GM21786 (cell line): ENCODE measurements around the gene ADAM15.

Experiments used
- ATAC-seq: cut with Tn5 transposase; IDR thresholded peaks from one replicate; pipeline ENCODE4 v1.9.1; 2021; ENCODE audit not compliant: unreplicated experiment

Gene ADAM15

DNA sequence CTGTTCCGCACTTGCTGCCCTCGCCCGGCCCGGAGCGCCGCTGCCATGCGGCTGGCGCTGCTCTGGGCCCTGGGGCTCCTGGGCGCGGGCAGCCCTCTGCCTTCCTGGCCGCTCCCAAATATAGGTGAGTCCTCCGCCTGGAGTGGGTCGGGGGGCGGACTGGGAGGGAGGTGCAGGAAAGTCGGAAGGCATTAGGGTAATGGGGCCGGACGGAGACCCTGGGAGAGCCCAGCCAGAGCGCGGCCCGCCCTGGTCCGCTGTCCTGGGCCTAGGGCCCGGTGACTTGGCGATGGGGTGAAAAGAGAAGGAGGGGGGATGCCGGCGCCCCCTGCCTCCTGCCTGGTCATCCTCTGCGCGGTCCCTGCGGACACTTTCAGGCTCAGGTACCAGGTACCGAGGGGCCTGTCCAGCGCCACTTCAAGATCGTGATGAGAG lies 243 bp downstream of the ADAM15 start:
- no peak for ATAC-seq

- no peak for ATAC-seq
These were observed 772 bp downstream of the ADAM15 start for GRCh38 chr1:155051777-155052398.

GRCh38 chr1:155052439-155053395 lies 1.6 kb downstream of the ADAM15 start:
- ATAC-seq = no peak

DNA sequence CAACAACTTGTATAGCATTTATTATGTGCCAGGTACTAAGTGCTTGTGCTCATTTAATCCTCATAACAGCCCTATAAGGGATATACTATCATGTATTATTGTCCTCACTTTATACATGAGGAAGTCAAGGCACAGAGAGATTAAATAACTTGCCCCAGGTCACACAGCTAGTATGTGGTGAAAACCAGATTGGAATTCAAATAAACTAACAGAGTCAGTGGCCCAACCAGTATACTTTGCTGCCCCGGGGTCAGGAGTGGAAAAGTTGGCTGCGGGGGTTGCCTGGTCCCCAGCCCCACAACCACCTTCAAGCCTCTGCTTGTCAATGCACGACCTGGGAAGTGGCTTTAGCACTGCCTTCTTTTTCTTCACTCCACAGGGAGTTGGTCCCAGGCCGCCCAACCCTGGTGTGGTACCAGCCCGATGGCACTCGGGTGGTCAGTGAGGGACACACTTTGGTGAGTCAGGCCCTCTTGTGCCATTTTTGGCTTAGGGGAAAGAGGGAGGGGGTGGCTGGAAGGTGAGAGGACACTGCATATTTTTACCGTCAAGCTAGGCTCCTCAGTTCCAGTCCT lies 2.5 kb downstream of the ADAM15 start:
- no peak for ATAC-seq

- ATAC-seq = no peak
These were observed 6.0 kb downstream of the ADAM15 start for GRCh38 chr1:155057104-155057503.

DNA sequence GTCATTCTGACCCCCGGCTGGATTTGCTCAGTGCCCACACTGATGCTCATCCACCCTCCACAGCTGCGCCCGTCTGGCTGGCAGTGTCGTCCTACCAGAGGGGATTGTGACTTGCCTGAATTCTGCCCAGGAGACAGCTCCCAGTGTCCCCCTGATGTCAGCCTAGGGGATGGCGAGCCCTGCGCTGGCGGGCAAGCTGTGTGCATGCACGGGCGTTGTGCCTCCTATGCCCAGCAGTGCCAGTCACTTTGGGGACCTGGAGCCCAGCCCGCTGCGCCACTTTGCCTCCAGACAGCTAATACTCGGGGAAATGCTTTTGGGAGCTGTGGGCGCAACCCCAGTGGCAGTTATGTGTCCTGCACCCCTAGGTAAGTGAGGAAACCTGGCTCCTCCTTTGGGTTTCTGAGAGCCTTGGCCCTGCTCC lies 6.7 kb downstream of the ADAM15 start:
- no peak for ATAC-seq

DNA sequence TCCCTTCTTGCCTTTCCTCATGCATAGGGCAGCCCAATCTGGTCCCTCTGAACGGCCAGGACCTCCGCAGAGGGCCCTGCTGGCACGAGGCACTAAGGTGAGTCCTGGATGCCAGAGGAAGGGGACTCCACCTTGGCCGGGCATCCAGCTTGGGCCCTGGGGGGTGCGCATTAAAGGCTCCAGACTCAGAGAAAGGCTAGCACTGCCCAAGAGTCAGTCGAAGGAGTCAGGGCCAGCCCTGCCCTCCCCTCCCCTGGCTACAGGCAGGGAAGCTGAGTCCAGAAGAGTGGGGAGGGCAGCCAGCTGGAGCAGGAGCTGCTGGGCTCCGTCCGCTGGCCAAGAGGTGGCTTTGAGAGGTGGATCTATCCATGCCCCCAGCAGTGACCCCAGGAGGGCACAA lies 9.6 kb downstream of the ADAM15 start:
- no peak for ATAC-seq

DNA sequence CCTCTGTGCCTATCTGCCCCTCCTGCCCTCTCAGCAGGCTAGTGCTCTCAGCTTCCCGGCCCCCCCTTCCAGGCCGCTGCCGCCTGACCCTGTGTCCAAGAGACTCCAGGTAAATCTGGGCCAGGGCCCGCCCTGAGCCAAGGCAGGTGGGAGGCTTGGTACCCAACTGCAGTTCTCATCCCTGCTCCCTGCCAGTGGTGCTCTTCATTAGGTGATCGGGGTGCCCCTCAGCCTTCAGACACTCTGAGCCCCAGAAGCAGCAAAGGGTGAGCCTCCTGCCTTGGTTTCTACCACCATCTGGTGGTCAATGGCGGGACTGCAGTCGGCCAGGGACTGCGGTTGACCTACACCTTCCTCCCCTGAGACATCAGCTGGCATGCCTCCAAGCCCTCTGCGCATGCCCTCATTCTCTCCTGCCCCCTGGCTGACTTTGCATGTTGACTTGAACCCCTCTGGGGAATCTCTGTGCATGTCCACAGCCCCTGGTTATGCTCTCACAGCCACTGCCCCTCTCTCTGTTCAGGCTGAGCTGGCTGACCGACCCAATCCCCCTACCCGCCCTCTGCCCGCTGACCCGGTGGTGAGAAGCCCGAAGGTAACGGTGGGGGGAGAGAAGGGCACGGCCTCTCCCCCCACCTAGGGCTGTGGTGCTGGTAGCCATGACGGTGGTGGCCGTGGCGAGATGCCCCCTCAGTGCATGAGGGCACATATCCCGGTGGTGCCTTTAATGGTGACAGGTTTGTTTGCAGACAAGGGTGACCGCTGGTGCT lies 10.4 kb downstream of the ADAM15 start:
- no peak for ATAC-seq

DNA sequence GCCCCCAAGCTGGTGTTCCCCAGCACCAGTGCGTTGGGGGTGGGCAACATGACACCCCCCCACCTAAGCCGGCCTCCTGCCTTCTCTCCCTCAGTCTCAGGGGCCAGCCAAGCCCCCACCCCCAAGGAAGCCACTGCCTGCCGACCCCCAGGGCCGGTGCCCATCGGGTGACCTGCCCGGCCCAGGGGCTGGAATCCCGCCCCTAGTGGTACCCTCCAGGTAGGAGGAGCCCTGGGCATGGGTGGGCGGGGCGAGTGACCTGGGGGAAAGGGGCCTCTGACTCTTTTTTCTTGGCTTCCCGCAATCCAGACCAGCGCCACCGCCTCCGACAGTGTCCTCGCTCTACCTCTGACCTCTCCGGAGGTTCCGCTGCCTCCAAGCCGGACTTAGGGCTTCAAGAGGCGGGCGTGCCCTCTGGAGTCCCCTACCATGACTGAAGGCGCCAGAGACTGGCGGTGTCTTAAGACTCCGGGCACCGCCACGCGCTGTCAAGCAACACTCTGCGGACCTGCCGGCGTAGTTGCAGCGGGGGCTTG lies 11.1 kb downstream of the ADAM15 start:
- ATAC-seq = no peak

DNA sequence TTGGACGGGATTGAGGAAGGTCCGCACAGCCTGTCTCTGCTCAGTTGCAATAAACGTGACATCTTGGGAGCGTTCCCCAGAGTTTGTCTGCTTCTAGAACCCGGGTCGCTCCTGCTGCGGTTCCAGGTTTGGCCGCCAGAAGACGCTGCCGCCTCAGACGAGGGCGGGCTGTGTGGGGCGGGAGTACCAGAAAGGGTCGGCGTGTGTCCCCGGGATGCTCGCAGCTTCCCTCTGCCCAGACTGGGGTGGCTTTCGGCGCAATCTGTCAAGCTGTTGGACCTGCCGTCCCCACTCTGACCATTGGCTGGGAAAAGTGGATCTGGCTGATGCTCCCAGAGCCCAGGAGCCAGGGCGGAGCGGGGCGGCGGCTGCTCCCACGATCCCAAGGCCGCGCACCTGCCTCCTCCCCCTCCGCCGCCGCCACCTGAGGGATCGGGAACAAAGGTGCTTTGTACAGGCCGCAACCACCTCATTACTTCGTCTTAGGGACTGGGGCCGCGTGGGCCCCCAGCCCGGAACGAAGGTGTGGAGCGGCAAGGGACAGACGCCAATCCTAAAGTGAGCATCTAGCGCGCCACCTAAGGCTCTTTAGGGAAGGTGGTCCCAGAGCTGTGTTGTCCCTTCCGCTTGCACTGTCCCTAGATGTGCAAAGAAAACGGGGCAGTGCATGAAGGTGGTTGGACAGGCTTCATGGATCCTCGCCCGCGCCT lies 11.7 kb downstream of the ADAM15 start:
- no peak for ATAC-seq

DNA sequence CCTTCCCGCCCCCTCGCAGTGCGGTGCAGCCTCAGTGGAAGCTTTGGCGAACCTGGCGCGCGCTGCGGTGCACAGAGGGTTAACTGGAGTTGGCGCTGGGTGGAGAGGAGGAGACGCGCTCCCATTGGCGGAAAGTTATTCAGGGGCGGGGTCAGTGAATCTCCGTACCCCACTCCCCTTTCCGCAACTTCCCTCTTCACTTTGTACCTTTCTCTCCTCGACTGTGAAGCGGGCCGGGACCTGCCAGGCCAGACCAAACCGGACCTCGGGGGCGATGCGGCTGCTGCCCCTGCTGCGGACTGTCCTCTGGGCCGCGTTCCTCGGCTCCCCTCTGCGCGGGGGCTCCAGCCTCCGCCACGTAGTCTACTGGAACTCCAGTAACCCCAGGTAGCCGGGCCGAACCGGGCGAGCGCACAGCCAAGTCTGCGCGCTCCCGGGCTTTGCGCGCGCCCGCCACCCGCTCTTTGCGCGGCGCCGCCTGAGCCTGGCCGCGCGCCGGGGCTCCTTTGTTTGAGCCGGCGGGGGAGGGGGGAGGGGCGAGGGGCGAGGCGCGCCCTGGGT lies 12.5 kb downstream of the ADAM15 start, which contains the start of gene EFNA4:
EFNA4 (plus strand) TSS at position 191 of the 561 bp plus-strand sequence; CDS start at position 275, 84 bp downstream.
- peak; percentile 64 for ATAC-seq

GRCh38 chr1:155064111-155064831 lies 13.2 kb downstream of the ADAM15 start:
- ATAC-seq = no peak

DNA sequence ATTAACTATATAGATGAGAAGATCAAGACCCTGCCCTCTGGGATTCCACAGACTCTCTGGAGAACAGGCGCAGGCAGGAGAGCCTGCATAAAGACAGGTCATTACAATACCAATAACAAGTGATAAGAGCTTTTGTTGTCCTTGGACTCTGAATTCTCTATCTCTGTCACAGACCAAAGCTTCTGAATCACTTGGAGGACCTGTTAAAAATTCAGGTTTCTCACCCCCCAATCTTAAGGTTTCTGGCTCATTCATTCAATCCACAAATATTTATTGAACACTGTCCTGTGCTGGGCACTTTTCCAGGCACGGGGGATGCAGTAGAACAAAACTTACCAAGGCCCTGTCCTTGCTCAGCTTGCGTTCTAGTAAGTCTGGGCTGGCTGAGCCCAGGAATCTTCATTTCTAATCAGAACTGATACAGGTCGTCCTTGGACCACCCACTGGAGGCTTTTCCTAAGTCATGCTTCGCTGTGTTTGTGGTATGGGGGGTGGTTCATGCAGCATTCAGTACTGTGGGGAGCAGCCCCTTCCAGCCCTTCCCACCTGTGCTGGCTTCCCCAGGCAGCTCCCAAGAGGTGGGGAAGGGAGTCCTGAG lies 13.8 kb downstream of the ADAM15 start:
- ATAC-seq = no peak

DNA sequence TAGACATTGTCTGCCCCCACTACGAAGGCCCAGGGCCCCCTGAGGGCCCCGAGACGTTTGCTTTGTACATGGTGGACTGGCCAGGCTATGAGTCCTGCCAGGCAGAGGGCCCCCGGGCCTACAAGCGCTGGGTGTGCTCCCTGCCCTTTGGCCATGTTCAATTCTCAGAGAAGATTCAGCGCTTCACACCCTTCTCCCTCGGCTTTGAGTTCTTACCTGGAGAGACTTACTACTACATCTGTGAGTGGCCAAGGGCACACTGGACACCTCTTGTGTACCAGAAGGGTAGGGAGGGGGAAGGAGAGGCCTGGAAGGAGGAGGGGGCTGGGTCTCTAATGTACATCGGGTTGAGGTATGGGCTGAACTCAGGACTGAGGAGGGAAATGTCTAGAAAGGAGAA lies 15.7 kb downstream of the ADAM15 start:
- no peak for ATAC-seq

DNA sequence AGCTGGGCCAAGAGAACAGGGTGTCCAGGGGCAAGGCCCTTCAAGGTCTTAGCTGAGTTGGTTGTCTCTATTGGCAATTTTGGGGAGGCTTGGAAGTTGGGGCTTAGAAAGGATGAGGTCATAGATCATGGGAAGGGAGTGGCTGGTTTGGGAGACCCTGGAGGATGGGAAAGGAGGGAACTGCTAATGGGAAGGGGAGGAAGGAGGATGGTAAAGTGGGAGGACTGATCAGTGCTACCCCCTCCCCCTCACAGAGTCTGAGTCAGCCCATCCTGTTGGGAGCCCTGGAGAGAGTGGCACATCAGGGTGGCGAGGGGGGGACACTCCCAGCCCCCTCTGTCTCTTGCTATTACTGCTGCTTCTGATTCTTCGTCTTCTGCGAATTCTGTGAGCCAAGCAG lies 17.5 kb downstream of the ADAM15 start:
- ATAC-seq = no peak

DNA sequence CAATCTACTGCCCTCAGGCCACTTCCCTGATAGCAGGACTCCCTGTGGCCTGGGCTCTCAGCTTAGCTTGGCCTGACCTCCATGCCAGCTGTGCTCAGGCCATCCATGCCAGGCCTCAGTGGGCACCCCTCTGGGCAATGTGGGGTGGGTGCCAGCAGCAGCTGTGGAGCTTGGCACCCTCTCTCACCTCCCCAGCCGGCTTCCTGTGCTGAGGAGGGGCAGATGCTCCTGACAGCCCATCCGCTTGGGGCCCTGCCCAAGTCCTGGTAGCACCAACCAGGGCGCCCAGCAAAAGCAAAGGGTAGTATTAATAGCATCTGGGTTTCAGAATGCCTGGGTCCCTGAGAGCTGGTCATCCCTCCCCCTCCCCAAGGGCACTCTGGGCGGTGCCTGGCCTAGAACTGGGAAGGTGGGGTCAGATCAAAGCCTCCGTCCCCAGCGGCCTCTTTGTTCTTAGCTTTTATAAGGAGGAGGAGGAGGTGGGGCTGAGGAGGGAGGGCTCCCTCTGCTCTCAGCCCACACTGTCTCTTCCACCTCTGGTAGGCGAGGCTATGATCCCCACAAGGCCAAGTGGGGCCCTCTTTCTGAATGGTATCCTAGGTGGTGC lies 18.5 kb downstream of the ADAM15 start:
- ATAC-seq = no peak

DNA sequence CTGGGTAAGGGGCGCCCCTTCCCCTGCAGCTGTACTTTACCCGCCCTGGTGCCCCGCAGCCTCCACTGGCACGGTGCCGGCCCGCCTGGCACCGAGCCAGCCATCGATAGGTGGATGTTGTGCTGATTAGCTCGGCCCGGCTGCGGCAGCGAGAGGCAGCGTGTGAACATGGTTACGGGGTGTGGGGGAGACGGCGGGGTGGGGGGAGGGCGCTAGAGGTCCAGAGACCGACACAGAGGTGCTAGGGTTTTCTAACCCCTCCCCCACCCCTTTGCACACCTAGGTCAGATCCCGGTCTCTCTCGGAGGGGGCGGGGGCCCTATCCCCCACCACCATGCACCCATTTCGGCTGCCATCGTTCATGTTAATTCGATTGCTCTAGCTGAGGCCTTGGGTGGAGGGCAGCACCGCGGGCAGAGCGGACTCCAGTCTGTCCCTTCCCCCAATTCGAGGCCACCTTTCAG lies 19.1 kb downstream of the ADAM15 start:
- no peak for ATAC-seq
